A549 (cell line): ENCODE data around the gene TOX2. TPM values are rescaled to one million over a fixed set of nuclear protein-coding genes. Genes with fewer than 3 reads are reported as not detected.
A peak's percentile ranks its signal among the peaks of the same experiment; 100 is the strongest.

ENCODE experiments used
- ATAC-seq, 2 experiments: fragments of 200-7000 bp in 1 of 2; fragments of >200 bp in 1 of 2; cut with Nextera tagmentation in 1 of 2; cut with Tn5 transposase in 1 of 2; 3 replicates each; pipeline versions ENCODE4 v1.8.0 to v1.9.1; 2018 to 2020; ENCODE audit warnings: mild to moderate bottlenecking in 1 of 2, moderate library complexity in 1 of 2
- CTCF ChIA-PET: fragments of 300-600 bp; sonication (Branson Sonifier 250); formaldehyde crosslinking; extraction: SDS; loops from one replicate; lab custom pipeline; 2021; ENCODE audit warnings: antibody characterized with exemption, inconsistent platforms; lab: Yijun Ruan, JAX
- POLR2A ChIA-PET: fragments of 350-600 bp; formaldehyde crosslinking; extraction: SDS; loops from one replicate; lab custom pipeline; 2021; ENCODE audit warnings: antibody characterized with exemption, inconsistent platforms; lab: Yijun Ruan, JAX
- DNase-seq, 2 experiments: peaks; one replicate each; pipeline versions ENCODE4 v3.0.0 to v3.0.0-alpha.2; 2011 to 2016; ENCODE audit warnings: low read depth in 1 of 2, low spot score in 1 of 2
- FAIRE-seq: peaks from 2 replicates; lab custom pipeline; 2011; peaks lifted over from hg19 to GRCh38; lab: Jason Lieb, UNC
- H3K27ac ChIP-seq, 2 experiments: fragments of >200 bp; sonication (Bioruptor Twin); formaldehyde crosslinking; 3 replicates each; pipeline ENCODE4 v1.5.1; 2016 to 2017
- H3K4me1 ChIP-seq: fragments of >200 bp; sonication (Bioruptor Twin); formaldehyde crosslinking; 3 replicates; pipeline ENCODE4 v1.6.1; 2016
- H3K4me2 ChIP-seq: fragments of >200 bp; sonication (Bioruptor Twin); formaldehyde crosslinking; 3 replicates; pipeline ENCODE4 v1.6.1; 2016
- H3K4me3 ChIP-seq: fragments of >200 bp; sonication (Bioruptor Twin); formaldehyde crosslinking; 3 replicates; pipeline ENCODE4 v1.5.1; 2016
- H3K9me3 ChIP-seq: fragments of >200 bp; sonication (Bioruptor Twin); formaldehyde crosslinking; 3 replicates; pipeline ENCODE4 v1.6.1; 2016
- CBX2 ChIP-seq: fragments of 200-600 bp; sonication (generic); IDR thresholded peaks from 2 replicates; pipeline ENCODE4 v1.6.1; 2016; ENCODE audit warnings: low read depth, mild to moderate bottlenecking, borderline replicate concordance
- CBX8 ChIP-seq: fragments of 200-600 bp; sonication (generic); IDR thresholded peaks from 2 replicates; pipeline ENCODE4 v1.6.1; 2016
- EP300 ChIP-seq, 2 experiments: fragments of >200 bp; sonication (Bioruptor Twin); formaldehyde crosslinking; IDR thresholded peaks; 2 replicates in 1 of 2; 3 replicates in 1 of 2; pipeline ENCODE4 v1.6.1; 2016 to 2017
- ESRRA ChIP-seq: fragments of 150-350 bp; IDR thresholded peaks from 2 replicates; pipeline ENCODE4 v1.6.1; 2014; ENCODE audit warnings: mild to moderate bottlenecking, low read length, borderline replicate concordance
- HOXA7 ChIP-seq: fragments of 250-450 bp; sonication (Bioruptor Pico); IDR thresholded peaks from 2 replicates; pipeline ENCODE4 v1.5.0; 2020; ENCODE audit warnings: mild to moderate bottlenecking, moderate library complexity
- JUNB ChIP-seq: fragments of >200 bp; sonication (Bioruptor Twin); formaldehyde crosslinking; IDR thresholded peaks from 2 replicates; pipeline ENCODE4 v1.6.1; 2016
- KDM5A ChIP-seq: fragments of 200-600 bp; sonication (generic); IDR thresholded peaks from 2 replicates; pipeline ENCODE4 v1.6.1; 2016; ENCODE audit warnings: antibody characterized with exemption, mild to moderate bottlenecking
- MYC ChIP-seq: IDR thresholded peaks from 2 replicates; pipeline ENCODE4 v1.6.1; 2012; ENCODE audit warnings: mild to moderate bottlenecking, inconsistent platforms, low read length, improper control_type of control experiment, borderline replicate concordance
- NR3C1 ChIP-seq: fragments of >200 bp; sonication (Bioruptor Twin); formaldehyde crosslinking; IDR thresholded peaks from 3 replicates; pipeline ENCODE4 v1.6.1; 2017
- PHF8 ChIP-seq: fragments of 200-600 bp; sonication (generic); IDR thresholded peaks from 2 replicates; pipeline ENCODE4 v1.6.1; 2016; ENCODE audit warnings: low read depth, mild to moderate bottlenecking, antibody characterized with exemption, moderate library complexity, borderline replicate concordance
- POLR2A ChIP-seq: IDR thresholded peaks from 2 replicates; pipeline ENCODE4 v1.6.1; 2012; ENCODE audit warnings: mild to moderate bottlenecking, low read length
- RAD21 ChIP-seq, 2 experiments: fragments of >200 bp in 1 of 2; sonication (Bioruptor Twin) in 1 of 2; formaldehyde crosslinking in 1 of 2; IDR thresholded peaks in 1 of 2; conservative IDR thresholded peaks in 1 of 2; 2 replicates in 1 of 2; 3 replicates in 1 of 2; pipeline ENCODE4 v1.6.1; 2012 to 2018; ENCODE audit warnings: inconsistent platforms in 1 of 2
- RARB ChIP-seq: fragments of 250-450 bp; sonication (Bioruptor Pico); IDR thresholded peaks from 2 replicates; pipeline ENCODE4 v1.8.0; 2021; ENCODE audit warnings: mild to moderate bottlenecking, moderate library complexity
- RFX5 ChIP-seq: fragments of 450-650 bp; IDR thresholded peaks from 2 replicates; pipeline ENCODE4 v1.7.1; 2014; ENCODE audit warnings: antibody characterized with exemption, mild to moderate bottlenecking, moderate library complexity
- SMC3 ChIP-seq: fragments of >200 bp; sonication (Bioruptor Twin); formaldehyde crosslinking; IDR thresholded peaks from 3 replicates; pipeline ENCODE4 v1.6.1; 2018; ENCODE audit warnings: inconsistent platforms
- ZNF302 ChIP-seq: fragments of 250-450 bp; sonication (Bioruptor Pico); IDR thresholded peaks from 2 replicates; pipeline ENCODE4 v1.9.0; 2021; ENCODE audit warnings: inconsistent platforms, mild to moderate bottlenecking, moderate library complexity
- whole genome bisulfite sequencing: methylation state at CpG from one replicate; pipeline ENCODE4 v1.1.6; 2017; ENCODE audit errors: missing lambda C conversion rate; 5-methylcytosine and 5-hydroxymethylcytosine counted together
- polyA plus RNA-seq, 4 experiments: library from polyadenylated mRNA; depleted of rRNA in 3 of 4; stranded (reverse); fragments of >200 nt; fragmentation: RNase III in 1 of 4; extraction: RNeasy Plus Mini Kit Qiagen cat#74134 plus additional on column Dnase treatment in 1 of 4; gene quantifications; 2 replicates in 3 of 4; 3 replicates in 1 of 4; pipeline ENCODE4 v1.2.3, GENCODE V29; 2011 to 2017
- TF ChIP-seq, protein P1 (sequence below): fragments of >200 bp; sonication (Bioruptor Twin); formaldehyde crosslinking; IDR thresholded peaks from 3 replicates; pipeline ENCODE4 v1.5.1; 2016
- TF ChIP-seq, protein P2 (sequence below): IDR thresholded peaks from 2 replicates; pipeline ENCODE4 v1.6.1; 2012
- TF ChIP-seq, protein P3 (sequence below): fragments of 200-600 bp; sonication (generic); IDR thresholded peaks from 2 replicates; pipeline ENCODE4 v1.6.1; 2016; ENCODE audit warnings: antibody characterized with exemption, mild to moderate bottlenecking, moderate library complexity

Gene TOX2
- polyA plus RNA-seq, 2 of the 4 experiments (the other 2 are of a cell fraction) = 2.5 to 5.3 TPM

DNA sequence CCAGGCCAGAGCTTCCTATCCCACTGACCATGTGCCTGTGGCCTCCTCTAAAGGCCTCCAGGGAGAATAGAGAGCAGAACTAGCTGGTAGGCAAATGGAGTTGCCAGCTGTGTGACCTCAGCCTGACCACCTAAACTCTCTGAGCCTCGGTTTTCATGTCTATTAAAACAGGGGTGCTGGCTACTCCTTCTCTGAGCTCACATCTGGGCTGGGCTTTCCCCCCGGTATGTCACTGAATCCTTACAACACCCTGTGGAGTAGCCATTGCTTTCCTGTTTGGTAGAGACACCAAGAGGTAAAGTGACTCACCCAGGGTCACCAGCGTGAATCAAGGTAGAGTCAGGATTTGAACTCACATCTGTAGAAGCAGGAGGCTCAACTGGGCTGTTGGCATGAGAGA lies 140.2 kb downstream of the TOX2 start:
- no peak for FAIRE-seq

DNA sequence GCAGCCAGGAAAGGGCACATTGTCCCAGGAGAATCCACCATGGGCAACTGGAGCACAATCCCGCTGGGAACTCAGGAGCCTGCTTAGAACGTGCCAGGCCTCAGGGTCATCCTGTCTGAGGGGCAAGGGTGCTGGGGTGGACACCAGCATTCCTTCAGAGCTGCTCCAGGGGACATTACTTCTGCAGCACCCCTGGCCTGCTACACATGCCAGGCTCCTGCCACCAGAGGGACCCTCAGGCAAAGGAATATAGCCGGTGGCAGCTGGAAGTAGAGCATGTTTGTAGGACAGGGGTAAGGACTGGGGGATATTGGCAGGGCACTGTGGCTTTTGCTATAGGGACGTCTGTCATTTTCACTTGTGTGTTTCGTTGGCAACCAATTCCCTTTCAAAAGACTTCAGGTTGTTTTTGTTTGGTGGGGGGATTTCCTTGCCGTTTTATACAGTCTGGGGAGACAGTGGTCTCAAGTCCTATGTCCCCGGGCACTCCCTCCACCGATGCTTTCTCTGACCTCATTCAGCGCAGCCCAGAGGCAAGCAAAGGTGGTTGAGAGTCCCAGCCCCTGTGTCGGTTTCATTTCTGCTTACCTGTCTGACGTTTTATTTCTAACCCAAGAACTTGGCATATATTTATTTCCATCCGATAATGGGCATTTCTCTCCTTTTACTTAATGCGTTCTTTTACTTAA lies 141.5 kb downstream of the TOX2 start:
- Histone ChIP-seq H3K4me2 (no peak overlapping the region), H3K27ac (no peak overlapping the region), H3K4me3 (no peak overlapping the region), H3K4me1 (no peaks in the 10 kb centered on the region), H3K9me3 (peaks cover 3% of the 10 kb centered on the region; the same call in 1 of the 3 replicates)
- FAIRE-seq = no peak
- ChIA-PET CTCF (interaction anchor here (0.5 to 5.6 kb wide), 3 partner anchors 24 to 876 kb away, joined by 3 to 28 read pairs (median 19); no protein-coding TSS in a partner anchor), POLR2A (interaction anchor here (0.6 kb wide), 1 partner anchor 331 kb away, joined by 3 read pairs; no protein-coding TSS in a partner anchor)
- peak; percentile 89 to 91 for ATAC-seq
- DNase-seq = peak; percentile 19 to 36
- 64% methylated on average over 12 of the region's 13 CpGs for WGBS
- TF ChIP-seq RAD21 (conservative IDR thresholded peaks at IDR 0.05 in 1 of 2, IDR thresholded peaks at IDR 0.05 in 1 of 2) = peak; percentile 44 to 56
- TF ChIP-seq, protein P1, sequence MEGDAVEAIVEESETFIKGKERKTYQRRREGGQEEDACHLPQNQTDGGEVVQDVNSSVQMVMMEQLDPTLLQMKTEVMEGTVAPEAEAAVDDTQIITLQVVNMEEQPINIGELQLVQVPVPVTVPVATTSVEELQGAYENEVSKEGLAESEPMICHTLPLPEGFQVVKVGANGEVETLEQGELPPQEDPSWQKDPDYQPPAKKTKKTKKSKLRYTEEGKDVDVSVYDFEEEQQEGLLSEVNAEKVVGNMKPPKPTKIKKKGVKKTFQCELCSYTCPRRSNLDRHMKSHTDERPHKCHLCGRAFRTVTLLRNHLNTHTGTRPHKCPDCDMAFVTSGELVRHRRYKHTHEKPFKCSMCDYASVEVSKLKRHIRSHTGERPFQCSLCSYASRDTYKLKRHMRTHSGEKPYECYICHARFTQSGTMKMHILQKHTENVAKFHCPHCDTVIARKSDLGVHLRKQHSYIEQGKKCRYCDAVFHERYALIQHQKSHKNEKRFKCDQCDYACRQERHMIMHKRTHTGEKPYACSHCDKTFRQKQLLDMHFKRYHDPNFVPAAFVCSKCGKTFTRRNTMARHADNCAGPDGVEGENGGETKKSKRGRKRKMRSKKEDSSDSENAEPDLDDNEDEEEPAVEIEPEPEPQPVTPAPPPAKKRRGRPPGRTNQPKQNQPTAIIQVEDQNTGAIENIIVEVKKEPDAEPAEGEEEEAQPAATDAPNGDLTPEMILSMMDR = peak; percentile 33; the same call in 2 of the 3 replicates
- no peak for TF ChIP-seq RARB (CRISPR knock-in tag)
- TF ChIP-seq SMC3 = peak; percentile 33; the same call in 2 of the 3 replicates

More for the DNA sequence above, 140.2 kb downstream of the TOX2 start:
- Histone ChIP-seq H3K4me3 (no peak overlapping the region), H3K9me3 (peaks cover 3% of the 10 kb centered on the region; the same call in 1 of the 3 replicates)
- TF ChIP-seq, protein P2, sequence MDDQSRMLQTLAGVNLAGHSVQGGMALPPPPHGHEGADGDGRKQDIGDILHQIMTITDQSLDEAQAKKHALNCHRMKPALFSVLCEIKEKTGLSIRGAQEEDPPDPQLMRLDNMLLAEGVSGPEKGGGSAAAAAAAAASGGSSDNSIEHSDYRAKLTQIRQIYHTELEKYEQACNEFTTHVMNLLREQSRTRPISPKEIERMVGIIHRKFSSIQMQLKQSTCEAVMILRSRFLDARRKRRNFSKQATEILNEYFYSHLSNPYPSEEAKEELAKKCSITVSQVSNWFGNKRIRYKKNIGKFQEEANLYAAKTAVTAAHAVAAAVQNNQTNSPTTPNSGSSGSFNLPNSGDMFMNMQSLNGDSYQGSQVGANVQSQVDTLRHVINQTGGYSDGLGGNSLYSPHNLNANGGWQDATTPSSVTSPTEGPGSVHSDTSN = no peak
- TF ChIP-seq PHF8 (no peak), JUNB (no peak), CBX2 (no peak), KDM5A (no peak), ESRRA (no peak), NR3C1 (no peak), HOXA7 (CRISPR knock-in tag) (no peak), EP300 (IDR thresholded peaks at IDR 0.05) (no peak), POLR2A (no peak), RFX5 (no peak), CBX8 (no peak), ZNF302 (CRISPR knock-in tag) (no peak), MYC (no peak)
- TF ChIP-seq, protein P3, sequence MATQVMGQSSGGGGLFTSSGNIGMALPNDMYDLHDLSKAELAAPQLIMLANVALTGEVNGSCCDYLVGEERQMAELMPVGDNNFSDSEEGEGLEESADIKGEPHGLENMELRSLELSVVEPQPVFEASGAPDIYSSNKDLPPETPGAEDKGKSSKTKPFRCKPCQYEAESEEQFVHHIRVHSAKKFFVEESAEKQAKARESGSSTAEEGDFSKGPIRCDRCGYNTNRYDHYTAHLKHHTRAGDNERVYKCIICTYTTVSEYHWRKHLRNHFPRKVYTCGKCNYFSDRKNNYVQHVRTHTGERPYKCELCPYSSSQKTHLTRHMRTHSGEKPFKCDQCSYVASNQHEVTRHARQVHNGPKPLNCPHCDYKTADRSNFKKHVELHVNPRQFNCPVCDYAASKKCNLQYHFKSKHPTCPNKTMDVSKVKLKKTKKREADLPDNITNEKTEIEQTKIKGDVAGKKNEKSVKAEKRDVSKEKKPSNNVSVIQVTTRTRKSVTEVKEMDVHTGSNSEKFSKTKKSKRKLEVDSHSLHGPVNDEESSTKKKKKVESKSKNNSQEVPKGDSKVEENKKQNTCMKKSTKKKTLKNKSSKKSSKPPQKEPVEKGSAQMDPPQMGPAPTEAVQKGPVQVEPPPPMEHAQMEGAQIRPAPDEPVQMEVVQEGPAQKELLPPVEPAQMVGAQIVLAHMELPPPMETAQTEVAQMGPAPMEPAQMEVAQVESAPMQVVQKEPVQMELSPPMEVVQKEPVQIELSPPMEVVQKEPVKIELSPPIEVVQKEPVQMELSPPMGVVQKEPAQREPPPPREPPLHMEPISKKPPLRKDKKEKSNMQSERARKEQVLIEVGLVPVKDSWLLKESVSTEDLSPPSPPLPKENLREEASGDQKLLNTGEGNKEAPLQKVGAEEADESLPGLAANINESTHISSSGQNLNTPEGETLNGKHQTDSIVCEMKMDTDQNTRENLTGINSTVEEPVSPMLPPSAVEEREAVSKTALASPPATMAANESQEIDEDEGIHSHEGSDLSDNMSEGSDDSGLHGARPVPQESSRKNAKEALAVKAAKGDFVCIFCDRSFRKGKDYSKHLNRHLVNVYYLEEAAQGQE = no peak
- TF ChIP-seq, all 56 proteins: peak for 0
- 63% methylated on average over 3 of the region's 3 CpGs for WGBS
- no peak overlapping the region for H3K4me2 ChIP-seq
- ChIA-PET POLR2A (no interaction called here), CTCF (interaction anchor here (0.8 to 5.6 kb wide), 2 partner anchors 24 to 305 kb away, joined by 4 to 28 read pairs; no protein-coding TSS in a partner anchor)
- H3K27ac ChIP-seq = no peak overlapping the region
- no peak for ATAC-seq
- no peak for DNase-seq
- no peaks in the 10 kb centered on the region for H3K4me1 ChIP-seq
